Ammon's horn (tissue), 1 donor: ENCODE results near the gene C9orf85.
A peak's percentile ranks its signal among the peaks of the same experiment; 100 is the strongest.

Experiments used
- DNase-seq: peaks from one replicate; pipeline ENCODE4 v3.0.0-alpha.2; 2016; ENCODE audit warnings: low spot score

C9orf85 gene

DNA sequence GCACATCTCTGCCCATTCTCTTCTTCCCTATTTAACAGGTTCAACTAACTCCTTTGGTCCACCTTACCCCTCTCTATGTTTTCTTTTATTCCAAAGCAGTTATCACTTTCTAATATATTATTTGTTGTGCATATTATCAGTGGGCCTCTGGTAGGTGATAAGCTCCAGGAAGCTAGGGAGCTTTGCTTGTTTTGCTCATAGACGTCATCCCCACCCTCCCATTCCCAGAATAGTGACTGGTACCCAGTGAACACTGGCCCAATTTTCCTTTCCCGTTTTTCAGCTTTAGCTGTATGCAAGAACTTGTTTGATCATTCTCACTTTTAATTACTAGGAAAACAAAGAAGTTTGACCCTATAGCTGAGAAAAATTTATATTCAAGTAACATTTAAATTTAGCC lies 7.4 kb upstream of the C9orf85 start:
- DNase-seq, result no peak

DNA sequence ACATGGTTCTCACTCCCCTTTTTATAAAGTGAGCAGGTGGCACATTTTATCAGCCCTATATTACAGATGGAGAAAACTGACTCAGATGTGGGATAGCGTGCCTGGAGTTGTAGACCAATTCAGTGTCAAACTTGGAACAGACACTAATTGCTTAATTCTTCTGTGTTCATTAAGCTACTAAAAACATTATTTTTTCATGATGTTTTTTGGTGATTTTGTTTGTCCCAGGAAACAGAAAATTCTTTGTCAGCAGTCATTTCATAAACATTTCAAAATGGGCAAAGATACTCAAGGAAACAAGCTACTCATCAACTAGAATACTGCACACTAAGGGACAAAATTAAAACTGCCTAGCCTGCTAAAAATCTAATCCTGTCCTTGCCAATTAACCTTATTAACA lies 2.6 kb upstream of the C9orf85 start:
- peak; percentile 25 for DNase-seq

DNA sequence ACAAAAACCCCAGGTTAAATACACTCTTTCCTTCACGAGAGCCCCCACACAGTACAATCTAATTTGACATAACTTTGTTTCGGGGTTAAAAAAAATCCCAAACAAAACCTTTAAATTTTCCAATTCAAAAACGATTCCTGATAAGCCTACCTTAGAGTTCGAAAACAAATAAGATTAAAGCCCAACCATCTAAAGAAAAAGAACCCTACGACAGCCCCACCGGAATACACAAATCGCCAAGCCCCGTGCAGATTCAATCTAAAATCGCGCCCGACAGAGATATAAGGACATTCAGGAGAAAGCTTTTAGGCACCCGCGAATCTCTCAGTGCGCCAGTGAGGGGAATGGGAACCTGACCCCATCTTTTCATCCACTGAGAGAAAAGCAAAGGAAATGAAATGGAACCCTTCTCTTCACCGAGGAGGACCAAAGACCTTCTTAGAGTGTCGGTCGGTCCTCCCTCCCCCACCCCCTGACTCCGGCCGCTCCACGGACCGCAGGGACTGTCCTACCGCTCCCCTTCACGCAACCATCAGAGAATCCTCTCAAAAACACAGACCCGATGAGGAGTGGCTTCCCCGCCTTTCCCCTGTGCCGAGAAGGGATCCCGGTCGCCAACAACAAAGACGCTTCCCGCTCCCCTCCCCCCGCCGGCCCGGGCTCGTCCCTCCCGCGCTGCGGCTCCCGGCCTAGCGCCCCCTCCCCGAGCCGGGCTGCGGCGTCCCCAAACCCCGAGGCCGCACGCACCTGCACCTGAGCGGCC lies 1.4 kb upstream of the C9orf85 start:
- peak; percentile 68 for DNase-seq

DNA sequence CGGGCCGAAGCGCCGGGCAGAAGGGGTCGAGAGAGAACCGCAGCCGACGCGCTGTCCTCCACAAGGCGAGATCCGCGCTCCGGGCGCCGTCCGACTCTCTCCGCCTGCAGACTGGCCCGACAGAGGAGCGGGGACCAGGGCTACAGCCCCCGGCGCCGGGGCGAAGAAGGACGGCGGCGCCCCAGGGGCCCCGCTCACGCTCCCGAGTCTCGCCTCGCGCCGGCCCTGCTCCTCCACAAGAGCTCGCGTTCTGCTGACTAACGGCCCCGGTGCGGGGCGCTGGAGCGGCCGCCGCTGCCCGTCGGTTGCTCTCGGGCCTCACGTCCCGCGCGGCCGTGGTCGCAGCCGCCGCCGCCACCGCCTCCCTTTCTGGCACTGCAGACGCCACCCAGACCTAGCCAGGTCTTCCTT lies 784 bp upstream of the C9orf85 start:
- DNase-seq, result no peak

DNA sequence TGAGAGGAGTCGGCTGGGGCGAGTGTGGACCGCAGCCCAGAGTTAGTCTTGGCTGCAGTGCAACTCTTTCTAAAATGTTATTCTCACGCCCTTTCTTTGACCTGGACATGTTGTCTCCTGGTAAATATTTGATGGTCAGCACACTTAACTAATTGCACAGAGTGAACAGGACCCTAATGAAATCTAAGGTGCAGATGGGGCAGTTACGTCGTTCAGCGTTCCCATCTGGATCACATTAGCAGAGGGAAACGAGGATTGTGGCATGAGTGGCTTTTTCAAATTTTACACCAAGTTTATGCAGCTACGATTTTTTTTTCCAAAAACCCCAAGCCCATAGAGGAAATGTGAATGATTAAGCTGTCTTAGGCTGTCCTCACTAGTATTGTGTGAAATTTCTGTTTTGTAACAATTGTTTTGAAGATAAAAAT lies 483 bp downstream of the C9orf85 start:
- no peak for DNase-seq

DNA sequence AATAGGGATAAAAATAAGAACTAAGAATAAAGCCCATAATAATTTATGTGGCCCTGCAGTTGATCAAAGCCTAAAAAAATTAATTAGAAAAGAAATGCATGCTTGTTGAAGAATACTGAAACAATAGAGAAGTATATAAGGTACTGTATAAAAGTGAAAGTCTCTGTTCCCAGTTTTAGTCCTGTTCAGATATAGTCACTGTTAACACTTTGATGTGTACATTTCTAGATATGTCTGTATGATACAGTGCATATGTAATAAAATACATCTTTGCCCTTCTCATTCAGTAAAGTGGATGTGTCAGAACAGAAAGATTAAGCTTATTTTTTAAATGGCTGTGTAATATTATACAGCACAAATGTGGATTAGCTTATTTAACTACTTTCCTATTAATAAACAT lies 4.1 kb downstream of the C9orf85 start:
- no peak for DNase-seq

DNA sequence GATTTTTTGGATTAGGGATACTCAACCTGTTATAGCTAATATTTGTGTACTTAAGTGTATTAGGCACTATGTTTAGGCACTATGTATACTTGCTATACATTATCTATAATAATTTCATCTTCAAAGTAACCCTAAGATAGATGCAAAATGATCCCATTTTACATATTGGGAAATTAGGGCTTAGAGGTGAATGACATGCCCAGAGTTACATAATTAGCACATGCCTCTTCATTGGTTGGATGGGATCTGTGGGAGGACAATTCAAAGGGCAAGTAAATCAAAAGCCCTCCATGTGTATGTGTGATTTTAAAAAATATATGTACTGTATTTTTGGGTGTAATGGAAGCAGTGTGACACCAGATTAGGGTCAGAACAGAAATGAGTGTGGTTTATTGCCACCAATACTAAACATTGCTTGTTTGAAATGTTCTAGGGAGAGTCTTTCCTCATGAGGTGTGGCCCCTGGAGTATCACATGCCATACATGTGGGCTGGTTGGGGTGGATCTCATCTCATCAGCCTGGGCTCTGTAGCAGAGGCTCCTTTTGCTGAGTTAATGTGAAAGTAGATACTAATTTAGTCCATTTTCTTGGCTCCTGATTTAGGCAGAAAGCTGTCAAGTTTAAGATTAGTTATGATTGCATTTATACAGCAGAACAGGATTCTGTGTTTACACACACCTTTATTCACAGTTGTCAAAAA lies 5.5 kb downstream of the C9orf85 start:
- DNase-seq, result no peak

DNA sequence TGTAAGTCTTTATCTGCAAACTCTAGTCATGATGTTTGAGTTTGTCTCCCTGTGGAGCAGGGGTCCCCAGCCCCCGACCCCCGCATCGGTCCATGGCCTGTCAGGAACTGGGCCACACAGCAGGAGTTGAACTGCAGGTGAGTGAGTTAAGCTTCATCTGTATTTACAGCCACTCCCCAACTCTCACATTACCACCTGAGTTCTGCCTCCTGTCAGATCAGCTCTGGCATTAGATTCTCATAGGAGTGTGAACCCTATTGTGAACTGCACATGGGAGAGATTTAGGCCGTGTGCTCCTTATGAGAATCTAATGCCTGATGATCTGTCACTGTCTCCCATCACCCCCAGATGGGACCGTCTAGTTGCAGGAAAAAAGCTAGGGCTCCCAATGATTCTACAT lies 7.0 kb downstream of the C9orf85 start:
- no peak for DNase-seq

DNA sequence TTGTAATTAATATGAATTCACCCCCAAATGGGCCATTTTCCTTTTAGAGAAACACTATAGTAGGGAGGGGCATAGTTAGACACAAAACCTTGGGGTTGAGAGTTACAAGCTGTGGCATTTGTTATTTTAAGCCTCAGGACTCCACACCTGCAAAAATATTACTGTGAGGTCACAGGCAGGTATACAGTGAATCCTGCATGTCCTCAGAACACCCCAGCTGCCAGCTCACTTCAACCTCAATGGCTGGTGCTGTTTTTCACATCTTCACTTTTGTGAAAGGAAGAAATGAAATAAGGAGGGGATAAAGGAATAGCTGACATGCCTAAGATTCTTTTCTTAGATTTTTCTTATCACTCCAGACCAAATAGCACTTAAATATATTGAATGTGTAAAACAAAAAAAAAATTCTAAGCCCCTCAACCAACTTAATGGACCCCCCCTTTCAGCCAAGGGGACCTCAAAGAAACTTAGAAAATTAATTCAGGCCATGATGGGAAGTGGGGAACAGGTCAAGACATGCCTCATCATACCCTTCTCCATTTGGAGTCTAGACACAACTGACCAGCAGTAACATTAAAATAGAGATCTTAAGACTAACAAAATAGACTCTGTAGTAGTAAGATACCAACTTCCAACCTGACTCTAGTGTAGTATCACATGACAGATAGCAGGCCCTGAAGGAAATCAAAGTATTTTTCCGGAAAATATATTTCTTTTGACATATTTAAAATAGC lies 9.2 kb downstream of the C9orf85 start:
- DNase-seq, result no peak

DNA sequence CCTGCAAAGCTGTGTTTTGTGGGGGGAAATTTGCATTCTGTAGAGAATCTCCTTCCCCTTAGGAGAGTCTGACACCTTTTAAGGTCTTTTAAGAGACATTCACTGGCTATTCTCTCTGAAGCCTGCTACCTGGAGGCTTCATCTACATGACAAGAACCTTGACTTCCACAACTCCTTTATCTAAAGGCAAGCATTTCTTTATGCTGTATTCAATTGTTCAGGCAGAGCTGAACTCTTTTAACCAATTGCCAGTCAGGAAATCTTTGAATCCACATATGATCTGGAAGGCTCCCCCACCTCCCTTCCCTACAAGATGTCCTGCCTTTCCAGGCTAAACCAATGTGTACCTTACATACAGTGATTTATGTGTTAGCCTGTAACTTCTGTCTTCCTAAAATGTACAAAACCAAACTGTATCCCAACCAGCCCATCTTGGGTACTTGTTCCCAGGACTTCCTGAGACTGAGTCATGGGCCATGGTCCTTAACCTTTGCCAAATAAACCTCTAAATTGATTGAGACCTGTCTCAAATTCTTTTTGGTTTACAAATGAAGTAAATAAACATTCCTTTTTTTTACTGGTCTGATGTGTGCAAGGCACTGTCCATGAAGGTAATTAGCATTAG lies 9.9 kb downstream of the C9orf85 start:
- no peak for DNase-seq

DNA sequence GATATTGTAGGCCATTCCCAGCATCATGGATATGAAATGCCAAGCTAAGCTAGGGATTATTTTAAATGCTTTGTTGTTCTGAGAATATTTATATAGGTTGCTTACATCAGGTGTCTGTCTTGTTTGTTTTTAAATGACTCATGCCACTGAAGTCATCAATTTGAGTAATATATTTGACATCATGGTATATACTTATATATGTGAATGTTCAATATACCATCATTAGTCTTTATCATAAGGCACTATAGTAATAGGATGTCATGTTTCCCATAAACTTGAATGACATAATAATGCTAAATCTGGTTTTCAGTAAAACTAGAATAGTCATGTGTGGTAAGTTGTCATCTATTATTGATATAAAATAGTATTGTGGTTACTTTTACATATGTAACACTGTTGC lies 13.1 kb downstream of the C9orf85 start:
- DNase-seq, result no peak

DNA sequence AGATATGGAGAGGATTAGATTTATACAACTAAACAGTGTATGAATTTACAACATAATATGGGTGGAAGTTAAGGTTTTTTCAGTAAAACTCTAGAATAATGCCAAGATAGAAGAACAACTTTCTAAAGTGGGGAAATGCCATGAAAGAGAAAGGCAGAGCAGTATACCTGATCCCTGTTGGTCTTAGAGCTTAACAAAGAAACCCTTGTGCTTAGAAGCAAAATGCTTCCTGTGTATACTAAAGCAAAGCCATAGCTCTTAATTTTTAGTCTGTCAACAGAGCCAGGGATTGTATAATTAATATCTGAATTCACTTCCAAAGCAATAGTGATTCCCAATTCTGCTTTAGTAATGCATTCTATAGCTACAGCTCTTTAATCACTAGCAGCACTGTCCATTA lies 14.4 kb downstream of the C9orf85 start:
- no peak for DNase-seq

DNA sequence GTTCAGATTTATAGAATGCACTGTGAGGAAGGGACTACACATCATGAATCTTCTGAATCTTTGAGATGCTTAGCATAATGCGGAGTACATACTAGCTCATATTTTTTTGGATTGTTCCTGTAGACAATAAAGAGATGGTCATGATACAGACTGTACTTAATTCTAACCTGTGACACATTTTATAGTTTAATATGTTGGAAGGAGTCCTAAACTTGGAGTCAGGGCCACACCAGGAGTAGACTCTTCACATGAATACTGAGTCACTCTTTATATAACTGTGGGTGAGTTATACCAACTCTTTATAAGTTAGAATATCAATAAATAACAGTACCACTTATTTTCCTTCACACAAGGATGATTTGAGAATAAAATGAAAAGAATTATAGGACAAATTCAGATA lies 16.9 kb downstream of the C9orf85 start:
- no peak for DNase-seq

DNA sequence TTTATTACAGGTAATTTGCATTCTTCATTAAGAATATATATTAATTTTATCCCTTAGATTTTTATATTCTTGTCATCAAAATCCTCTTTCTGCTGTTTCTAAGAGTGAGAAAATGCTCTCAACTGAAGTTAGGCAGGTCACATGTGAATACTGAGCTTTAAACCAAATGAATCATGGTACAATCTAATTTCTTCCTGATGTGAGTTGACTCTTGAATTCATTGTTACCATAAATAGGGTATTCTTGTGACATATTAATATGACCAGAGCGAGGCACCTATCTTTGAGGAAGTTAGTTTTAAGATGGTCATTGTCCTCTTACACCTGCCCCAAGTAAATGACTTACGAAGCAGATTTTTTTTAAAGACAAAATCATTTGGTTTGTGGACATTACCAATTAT lies 17.4 kb downstream of the C9orf85 start:
- no peak for DNase-seq

DNA sequence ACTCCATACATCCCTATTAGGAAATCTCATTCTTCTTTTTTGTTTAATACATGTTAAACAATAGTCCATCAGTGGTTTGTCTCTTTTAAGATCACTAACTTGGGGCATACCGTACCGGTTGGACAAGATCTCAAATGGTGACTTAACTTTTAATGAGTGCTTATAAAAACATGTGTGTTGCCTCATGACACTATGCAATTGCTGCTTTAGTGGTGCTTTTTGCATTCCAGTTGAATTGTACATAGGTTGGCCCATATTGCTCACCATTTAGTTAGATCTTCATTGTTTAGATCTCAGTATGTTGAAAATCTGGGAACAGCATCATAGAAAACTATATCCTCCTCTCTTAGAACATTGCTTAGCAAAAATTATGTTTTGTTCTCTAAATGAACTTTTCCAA lies 17.8 kb downstream of the C9orf85 start:
- no peak for DNase-seq

DNA sequence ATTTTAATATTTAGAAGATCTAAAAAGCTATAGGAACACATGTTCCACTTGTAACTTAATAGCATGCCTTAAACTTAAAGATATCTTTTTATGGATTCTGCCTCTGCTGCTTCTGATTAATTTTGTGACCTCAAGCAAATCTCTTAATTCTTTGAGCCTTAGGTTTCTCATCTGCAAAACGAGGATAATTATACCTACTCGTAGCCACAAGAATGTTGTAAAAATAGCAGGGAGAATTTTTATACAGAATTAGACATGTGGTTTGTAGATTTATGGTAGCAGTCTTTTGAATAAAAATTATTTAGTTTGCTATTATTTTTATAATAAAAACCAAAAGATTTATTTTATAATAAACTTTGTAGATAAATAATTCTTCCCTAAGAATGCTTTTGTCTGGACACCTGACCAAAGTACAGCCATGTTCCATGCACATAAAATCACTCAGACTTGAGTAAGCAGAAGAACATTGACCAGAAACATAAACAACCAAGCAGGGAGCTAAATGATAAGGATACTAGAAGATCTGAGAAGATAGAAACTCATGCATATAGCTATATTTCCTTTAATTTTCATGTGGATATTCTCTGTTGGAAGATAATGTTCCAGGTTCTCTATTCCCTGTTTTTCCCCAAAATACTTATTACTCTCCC lies 18.5 kb downstream of the C9orf85 start:
- DNase-seq, result no peak

DNA sequence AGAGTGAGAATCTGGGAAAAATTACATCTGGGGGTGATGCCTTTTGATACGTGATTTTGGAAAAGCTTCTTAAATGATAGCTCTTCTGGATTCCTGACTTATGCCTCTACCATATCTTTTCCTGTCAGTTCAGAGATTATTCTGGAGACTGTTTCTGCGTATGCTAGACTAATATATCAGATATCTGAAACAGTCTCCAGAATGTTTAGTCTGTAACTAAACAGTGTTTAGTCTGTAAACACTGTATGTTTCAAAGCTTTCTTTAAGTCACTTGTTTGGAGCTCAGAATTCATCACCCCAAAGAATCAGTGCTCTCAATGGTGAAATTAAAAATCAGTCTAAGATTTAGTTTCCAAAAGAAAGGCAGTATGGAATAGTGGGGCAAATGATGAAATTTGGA lies 19.7 kb downstream of the C9orf85 start:
- no peak for DNase-seq

DNA sequence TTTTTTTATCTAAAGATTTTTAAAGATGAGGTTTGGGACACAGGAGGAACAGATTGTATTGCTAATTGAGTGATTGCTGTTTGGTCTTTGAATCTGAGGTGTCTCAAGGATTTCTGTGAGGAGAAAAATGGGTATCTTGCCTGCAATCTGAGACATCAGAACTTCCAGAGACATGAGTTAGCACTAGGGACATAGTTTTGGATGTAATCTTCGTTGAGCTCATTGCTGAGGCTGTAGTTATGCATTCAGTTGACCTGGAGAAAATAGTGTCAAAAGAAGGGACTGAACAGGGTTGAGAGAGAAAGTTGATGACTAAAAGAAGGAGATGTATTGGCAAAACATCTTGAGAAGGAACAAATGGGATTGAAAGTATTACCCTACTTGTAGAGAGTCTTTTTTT lies 24.6 kb downstream of the C9orf85 start:
- no peak for DNase-seq

DNA sequence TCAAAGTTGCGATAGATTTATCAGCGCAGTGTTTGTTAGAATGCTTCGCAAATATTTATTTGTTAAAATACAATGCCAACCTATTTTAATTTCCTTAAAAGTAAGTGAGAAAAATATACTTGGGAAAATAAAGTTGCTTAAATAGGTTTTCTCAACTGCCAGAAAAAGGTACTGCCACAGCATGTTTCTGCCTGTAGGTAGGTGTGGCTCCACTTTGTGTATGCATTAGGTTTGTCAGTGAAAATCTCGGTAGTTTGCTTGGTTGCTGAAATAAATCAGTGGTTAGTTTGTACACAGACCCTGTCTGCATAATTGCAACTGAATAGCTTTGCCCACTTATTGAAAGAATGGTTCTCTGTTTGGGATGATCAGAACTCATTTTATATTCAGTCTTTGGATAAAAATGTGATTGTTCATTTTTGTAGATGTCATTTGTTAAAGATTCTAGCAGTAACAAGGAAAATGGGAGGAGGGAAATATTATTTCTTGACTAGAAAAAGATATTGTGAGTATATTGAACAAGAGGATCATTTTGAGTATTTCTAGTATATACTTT lies 25.7 kb downstream of the C9orf85 start:
- DNase-seq, result peak; percentile 57

DNA sequence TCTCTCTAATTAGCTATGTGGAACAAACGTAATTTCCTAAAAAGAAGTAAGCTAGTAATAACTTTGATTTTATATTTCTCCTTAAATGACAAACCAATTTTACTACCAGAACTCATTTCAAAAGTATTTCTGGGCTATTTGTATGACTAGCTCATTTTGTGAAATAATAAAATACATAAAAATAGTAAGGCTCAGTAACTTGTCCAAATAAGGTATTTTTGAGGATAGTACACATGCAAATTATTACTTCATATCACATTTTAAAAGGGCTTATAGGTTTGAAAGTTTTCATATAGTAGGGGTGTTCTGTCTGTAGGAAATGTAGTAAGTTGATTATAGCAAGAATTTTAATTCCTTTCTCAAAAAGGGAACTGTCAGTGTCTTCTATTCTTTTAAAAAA lies 26.5 kb downstream of the C9orf85 start:
- DNase-seq, result no peak

DNA sequence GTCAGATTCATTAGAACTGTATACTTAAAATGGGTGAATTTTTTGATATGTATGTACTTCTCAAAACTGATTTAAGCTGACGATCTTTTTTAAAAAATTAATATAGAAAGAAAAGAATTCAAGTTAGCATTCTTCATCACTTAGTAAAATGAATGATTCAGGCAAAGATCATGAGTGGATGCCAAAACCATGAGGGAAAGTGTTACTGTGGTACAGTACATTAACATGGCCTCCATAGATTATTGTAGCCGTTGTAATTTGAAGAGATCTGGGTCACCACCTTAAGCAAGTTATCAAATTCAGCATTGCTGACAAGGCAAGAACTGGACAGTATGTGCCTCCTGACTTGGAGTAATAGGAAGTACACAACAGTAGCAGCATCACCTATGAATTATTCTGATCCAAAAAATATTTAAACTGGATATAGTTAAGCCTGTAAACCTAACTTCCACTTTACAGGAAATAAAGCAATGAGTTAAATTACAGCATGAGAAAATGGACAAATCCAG lies 29.7 kb downstream of the C9orf85 start:
- DNase-seq, result no peak
